Left renal pelvis (tissue), 4 donors: ENCODE results near the gene IQSEC3. TPM values are rescaled to one million over a fixed set of nuclear protein-coding genes. Genes with fewer than 3 reads are reported as not detected.
"Not testable (repeated sequence)": the region's sequence is repeated elsewhere in the genome, so short reads cannot be mapped to it uniquely, and the experiment has no call there.

Experiments used
- DNase-seq, 4 donors: peaks; one replicate each; pipeline ENCODE4 v3.0.0-alpha.2; 2013; ENCODE audit warnings: low read depth in 4 of 4, low spot score in 3 of 4
- polyA plus RNA-seq, 4 donors: library from polyadenylated mRNA; unstranded; fragments of 120-200 nt; gene quantifications; one replicate each; pipeline ENCODE4 v1.2.1, GENCODE V29; 2013; ENCODE audit not compliant: insufficient read length in 4 of 4

The IQSEC3 gene
- polyA plus RNA-seq, 4 donors: 6.4 to 10.5 (median 7.4) TPM

DNA sequence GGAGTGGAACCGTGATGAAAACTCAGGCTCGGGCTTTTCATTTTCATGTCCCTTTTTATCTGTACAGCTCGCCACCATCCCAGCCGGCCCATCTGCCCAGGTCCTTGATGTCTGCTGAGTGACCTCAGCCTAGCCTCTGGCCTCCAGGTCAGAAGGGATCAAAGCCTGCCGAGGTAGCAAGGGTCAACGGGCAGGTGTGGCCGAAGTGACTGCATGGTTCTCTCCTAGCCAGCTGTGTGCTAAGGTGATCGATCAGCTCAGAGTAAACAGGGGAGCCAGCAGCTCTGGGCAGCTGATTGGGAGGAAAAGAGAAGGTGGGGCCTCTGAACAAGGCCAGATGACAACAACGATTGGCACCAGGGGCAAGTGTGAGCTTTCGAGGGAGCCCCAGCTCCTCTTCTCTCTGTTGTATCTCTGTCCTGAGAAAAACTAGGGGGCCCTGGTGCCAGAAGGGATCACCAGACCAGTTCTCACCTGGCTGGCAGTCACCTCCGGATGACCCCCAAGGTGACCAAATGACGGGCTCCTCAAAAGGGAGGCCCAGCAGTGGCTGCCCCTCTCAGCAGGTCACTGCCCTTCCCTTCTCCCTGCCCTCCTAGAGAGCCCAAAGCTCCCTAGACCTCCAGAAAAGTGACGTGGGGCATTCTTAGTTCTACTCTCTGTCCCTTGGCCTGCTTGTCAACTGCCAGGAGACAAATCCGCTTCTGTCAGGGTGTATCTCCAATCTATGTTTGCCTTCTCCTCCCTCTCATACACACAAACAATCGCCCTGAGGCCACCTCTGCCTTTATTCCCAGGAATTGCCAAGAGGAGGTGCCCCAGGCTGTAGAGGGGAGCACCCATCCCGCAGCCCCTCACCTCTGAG, 143.9 kb downstream of the IQSEC3 start:
- no peak for DNase-seq

DNA sequence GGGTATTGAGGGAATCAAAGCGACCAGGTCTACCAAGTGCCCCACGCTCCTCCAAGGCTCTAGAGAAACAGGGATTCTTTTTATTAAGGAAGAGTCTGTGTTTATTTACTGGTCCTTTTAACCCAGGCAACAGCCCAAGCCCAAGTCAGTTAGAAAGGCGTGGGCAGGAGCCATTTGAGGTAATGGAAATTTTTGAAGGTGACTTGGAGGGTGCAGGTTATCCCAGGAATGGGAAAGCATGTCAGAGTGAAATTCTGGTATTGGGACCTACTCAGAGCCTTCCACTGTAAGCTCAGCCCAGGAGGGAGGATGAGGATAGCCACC, 144.5 kb downstream of the IQSEC3 start:
- no peak for DNase-seq

- no peak for DNase-seq
Measured at GRCh38 chr12:211639-212414, 145.3 kb downstream of the IQSEC3 start.

DNA sequence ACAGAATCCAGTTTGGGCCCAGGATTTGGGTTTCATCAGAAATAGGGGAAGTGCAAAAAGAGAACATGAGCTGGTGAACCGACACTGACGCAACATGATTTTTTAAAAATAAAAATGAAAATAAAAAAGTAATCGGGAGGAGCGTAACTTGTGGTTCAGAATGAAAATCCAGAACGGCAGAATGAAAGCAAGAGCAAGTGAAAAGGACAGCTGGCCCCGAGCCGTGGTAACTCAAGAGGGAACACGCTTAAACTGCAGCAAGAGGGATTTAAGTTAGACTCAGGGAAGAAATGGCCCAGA, 145.8 kb downstream of the IQSEC3 start:
- no peak for DNase-seq

DNA sequence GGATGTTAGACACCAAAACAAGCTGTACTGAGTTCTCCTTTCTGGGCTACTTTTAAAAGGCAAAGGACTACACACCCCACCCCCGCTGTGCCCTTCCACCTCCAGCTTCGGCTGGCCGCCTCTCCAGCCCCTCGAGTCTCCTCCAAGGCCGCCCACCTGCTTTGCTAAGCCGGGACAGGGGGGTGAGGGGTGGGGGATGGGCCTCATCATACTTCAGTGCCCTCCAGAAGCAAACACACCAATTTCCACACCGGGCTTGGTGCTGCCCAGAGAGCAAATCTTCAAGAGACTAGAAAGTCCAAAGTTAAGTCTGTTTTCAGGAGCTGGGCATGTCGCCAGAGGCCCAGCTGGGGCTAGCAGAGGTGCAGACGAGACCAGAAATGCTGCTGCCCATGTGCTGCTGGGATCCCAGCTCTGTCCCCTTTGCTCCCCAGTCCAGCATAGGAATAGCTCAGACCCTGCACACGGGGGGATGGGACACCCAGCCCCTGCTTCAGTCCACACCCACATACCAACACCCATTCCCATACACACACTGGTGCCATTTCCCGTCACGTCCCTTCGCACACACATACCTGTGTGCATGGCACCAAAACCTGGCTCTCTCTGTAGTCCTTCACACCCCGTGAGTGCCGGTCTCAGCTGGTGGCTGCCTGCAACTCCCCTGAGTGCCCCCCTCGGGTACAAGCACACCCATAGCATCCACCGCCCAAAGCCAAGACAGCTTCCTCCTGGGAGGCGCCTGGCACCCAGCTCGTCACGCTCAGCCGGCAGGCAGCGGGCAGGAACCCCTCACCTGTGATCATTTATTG, 146.4 kb downstream of the IQSEC3 start:
- peak in 1 of 4 donors; percentile 54 for DNase-seq

- no peak for DNase-seq
Measured at GRCh38 chr12:213527-213932, 147.0 kb downstream of the IQSEC3 start.

GRCh38 chr12:214003-214741, 147.6 kb downstream of the IQSEC3 start, which contains the start of gene SLC6A12:
SLC6A12 (minus strand) TSS chr12:214157; CDS start chr12:209986, 4,171 bp downstream.
- DNase-seq: no peak

GRCh38 chr12:215116-215515, 148.5 kb downstream of the IQSEC3 start:
- DNase-seq: no peak

- not testable (repeated sequence) for DNase-seq
Measured at GRCh38 chr12:217029-217428, 150.5 kb downstream of the IQSEC3 start.

DNA sequence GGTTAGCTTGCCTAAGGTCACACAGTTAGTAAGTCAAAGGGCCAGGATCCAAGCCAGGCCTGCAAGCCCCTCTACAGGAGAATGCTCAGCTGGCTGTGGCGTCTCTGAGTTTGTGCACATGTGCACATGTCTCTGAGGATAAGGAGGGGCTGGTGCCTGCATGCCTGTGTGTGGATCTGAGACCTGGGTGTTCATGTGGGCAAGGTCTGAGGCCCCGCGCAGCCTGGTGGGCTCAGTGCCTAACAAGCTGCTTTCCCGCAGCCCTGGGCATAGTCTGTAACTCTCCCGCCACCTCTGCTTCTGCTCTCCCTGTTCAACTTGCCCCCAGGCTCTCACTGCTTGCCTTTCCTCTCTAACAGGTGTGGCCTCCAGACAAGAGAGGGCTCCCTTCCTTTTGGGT, 151.7 kb downstream of the IQSEC3 start:
- DNase-seq: no peak

DNA sequence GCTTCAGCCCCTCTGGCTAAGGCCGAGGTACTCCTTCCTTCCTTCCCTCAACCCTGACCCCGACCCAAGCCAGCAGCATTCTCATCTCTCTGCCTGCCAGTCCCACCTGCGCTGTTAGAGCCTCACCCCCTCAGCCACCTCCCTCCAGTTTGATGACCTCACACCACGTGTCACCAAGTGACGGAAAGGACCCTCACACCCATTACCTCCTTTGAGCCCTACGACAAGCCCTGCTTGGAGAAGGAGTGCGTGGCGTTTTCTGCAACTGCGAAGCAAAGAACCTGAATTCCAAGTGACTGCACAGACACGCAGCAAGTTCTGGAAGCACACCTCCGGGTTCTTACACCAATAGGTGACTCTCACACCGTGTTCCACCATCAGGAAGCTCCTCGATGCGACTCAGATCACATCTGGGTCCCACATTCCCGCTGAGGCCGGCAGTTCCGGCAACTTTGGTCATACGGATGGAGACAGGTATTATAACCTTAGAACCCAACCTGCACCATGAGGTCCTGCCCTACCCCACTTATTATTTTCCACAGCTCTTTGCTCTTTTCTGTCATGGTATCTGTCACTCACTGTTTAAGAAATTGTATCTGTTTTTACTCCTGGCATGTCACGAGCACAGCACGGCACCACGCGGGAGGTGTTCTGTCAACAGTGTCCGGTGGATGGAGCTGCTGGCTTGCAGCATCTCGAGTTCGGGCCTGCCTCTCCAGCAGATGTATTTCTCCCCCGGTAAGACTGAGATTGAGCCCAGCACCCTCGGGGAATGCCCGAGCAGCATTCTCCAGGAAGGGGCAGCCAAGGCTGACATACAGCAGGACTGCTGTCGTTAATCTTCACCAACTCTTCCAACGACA, 152.4 kb downstream of the IQSEC3 start:
- no peak for DNase-seq

DNA sequence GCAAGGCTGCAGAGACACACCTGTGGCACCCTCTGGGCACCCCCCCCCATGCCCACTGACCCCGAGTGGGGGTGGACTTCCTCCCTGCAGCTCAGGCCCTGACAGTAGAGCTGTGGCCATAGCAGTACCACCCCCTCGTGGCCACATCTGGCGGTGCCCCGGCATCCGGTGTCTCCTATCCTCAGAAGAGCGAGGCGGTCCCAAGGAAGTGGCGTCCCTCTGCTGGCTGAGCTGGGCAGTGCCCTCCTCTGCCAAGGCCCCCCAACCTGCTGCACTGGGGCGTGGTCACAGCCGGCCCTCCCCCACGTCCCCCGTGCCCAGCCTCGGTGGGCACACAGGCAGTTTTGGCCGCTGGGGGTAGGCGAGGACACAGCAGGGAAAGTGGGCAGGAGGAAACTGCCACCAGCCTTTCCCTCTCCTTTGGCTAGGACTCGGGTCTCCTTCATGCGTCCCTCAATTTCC, 153.4 kb downstream of the IQSEC3 start:
- DNase-seq: no peak

DNA sequence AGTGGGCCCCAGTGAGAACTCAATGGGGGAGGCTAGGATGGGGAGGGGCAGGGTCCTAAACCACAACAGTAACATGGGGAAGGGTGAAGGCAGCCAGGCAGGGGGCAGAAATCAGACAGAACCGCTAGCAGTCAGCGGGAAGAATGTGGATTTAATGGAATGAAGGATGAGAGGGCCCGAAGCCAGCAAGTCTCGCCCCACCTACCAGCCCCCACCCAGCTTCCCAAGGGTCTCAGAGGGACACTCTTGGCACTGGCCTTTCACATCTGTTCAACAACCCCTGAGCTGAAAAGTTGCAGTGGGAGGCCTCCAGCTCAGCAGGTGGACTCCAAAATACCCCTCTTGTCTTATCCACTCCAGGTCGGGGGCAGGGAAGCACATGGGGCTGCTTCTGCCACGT, 153.9 kb downstream of the IQSEC3 start:
- no peak for DNase-seq

- DNase-seq: no peak
Measured at GRCh38 chr12:220946-221550, 154.5 kb downstream of the IQSEC3 start.

GRCh38 chr12:221736-222135, 155.2 kb downstream of the IQSEC3 start:
- no peak for DNase-seq

- DNase-seq: no peak
Measured at GRCh38 chr12:223841-224240, 157.3 kb downstream of the IQSEC3 start.

DNA sequence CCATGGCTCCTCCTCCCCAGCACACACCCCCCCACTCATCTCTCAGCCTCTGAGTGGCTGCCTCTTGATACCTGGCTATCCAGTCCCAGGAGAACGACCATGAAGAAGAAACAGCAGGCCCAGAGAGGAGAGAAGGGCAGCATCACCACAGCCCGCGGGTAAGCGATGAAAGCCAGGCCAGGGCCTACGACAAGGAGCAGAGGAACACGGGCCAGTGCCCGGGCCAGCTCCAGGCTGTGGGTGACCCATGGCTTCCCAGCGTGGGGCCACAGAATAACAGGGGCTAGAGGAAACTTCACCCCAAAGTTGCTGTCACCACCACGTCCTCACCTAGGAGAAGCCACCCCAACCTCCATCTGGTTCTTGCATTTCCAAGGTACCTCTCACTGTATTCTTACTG, 157.8 kb downstream of the IQSEC3 start:
- DNase-seq: no peak

- no peak for DNase-seq
Measured at GRCh38 chr12:225012-225411, 158.4 kb downstream of the IQSEC3 start.

GRCh38 chr12:226401-226800, 159.8 kb downstream of the IQSEC3 start:
- DNase-seq: no peak
